G401 (cell line): ENCODE results near the gene SEC31A. TPM values are rescaled to one million over a fixed set of nuclear protein-coding genes. Genes with fewer than 3 reads are reported as not detected.
"Not testable (repeated sequence)": the region's sequence is repeated elsewhere in the genome, so short reads cannot be mapped to it uniquely, and the experiment has no call there.

Source experiments
- DNase-seq: peaks from one replicate; pipeline ENCODE4 v3.0.0-alpha.2; 2015; ENCODE audit warnings: low spot score
- in situ Hi-C: cut with HindIII; loops from 2 replicates; pipeline ENCODE4 v1.10.0; 2016; ENCODE audit warnings: low sequenced_read_pairs, mixed read lengths
- total RNA-seq: library from RNA; depleted of rRNA; stranded (reverse); fragments of >200 nt; shearing (Covaris generic); gene quantifications from 2 replicates; pipeline ENCODE4 v1.2.3, GENCODE V29; 2014

The SEC31A gene
- total RNA-seq, 1 experiment from 2014 or later, result 122 TPM

DNA sequence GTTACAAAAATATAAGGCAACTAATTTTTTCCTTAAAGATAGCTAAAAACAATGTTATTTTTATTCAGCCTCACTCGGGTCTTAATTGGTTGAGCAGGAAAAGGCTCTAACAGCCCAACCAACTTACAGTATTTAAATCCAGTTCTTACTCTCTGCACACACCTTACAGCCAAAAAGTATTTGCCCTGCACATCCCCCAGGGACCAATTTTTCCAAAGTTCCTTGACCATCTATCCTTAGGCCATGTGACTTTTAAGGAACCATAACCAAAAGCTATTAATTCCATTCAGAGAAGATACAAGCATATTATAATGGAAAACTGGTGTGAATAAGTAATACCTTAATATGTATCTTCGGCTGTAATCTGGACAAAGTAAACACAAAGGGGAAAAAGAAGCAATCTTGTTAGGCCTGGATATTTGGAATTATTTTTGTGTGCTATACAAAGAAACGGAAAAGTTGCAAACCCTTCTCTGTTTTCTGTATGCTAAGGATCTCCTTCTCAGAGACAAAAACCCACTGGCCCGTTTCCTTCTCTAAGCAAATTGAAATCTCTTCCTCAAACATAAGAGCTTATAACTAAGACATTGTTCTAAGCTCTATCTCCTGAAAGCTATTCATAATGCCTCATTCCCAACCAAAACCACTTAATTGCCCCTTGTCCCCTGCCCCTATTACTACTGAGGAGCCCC, 8.6 kb upstream of the SEC31A start:
- DNase-seq, result peak; percentile 7
- in situ Hi-C loops, result no loop called here

- in situ Hi-C loops, result no loop called here
- peak; percentile 25 for DNase-seq
Measured at GRCh38 chr4:82898322-82899243, 7.6 kb upstream of the SEC31A start.

DNA sequence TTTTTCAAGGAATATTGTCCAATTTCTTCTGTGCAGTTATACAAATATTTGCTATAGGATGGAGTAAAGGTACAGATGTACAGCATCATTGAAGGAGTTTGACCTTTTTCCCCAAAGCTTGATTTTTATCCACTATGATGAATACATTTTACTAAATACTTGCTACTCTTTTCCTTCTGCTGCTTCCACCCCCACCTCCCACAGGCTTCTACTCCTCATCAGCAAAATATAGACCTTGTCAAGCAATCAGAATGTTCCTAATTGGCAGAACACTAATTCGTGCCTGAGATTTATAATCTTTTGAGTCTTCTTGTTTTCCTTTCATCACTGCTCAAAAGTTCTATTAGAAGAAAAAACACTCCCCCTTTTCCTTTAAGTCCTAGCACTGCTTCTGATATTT, 5.8 kb upstream of the SEC31A start:
- DNase-seq, result no peak
- in situ Hi-C loops, result no loop called here

DNA sequence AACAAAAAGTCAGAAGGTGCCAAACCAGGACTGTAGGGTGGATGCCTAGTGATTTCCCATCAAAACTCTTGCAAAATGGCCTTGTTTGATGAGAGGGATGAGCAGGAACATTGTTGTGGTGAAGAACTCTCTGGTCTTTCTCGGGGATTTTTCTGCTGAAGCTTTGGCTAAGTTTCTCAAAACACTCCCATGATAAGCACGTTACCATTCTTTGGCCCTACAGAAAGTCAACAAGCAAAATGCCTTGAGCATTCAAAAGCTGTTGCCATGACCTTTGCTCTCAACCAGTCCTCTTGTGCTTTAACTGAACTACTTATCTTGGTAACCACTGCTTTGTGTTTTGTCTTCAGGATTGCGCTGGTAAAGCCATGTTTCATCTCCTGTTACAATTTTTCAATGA, 3.0 kb upstream of the SEC31A start:
- DNase-seq, result no peak
- in situ Hi-C loops, result no loop called here

DNA sequence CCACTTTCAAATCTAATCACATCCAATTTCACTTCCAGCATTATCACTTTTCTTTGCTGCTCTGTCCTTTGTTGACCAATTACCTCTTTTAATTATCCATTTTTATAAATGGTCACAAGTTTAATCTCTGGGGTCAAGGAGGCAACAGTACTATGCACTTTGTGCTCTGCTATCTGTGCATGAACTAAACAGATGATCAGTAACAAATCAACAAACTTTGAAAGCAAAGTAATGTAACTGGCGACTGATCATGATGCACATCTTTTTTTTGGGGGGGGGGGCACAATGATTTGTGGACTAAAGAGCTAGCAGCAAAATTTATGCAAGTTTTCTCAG, 1.5 kb upstream of the SEC31A start:
- in situ Hi-C loops, result no loop called here
- no peak for DNase-seq

DNA sequence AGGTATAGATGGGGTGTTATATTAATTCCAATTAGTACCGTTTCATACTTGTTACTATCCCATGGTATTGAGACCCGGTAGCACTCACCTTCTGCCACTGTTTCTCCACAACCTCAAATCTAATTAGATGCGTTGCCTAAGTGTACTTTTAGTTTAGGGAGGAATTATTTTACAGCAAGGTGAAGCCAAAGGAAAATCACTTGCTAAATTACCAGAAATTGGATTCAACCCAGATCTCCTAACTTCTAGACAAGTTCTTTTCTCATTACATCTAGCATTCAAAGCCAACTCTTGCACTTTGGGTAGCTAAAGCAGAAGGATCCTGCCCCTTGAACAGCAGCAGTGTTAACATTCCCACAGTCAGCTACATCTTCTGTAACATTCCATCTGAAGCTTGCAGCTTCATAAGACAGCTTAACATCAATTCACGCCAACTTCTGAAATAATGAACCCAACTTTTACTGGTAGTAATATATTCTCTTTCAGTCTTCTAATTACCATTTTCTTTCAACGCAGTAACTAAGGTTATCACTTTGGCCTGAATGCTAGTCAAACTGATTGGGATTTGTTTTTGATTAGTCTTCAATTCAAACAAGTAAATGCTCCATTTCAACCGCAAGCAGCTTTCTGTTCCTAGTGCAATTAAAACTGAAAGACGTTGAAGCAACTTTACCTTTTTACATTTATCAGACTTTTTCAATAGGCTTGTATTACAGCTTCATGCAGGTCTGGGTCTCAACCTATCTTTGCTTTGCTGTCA, 934 bp upstream of the SEC31A start:
- in situ Hi-C loops, result no loop called here
- peak; percentile 2 for DNase-seq

- no peak for DNase-seq
- in situ Hi-C loops, result no loop called here
Measured at GRCh38 chr4:82890528-82890900, 439 bp downstream of the SEC31A start.

DNA sequence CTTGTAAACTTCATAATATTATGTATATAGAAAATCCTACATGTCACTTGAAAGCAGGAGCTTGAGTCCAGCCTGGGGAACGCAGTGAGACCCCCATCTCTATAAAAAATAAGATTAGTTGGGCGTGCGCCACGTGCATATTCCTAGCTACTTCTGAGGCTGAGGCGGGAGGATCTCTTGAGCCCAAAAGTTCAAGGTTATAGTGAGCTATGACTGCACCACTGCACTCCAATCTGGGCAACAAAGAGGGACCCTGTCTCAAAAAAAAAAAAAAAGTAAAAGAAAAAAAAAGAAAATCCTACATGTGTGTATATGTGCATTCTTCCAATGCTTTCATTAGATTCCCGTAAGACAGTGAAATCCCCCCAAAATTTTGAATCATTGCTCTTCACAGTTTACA, 1.7 kb downstream of the SEC31A start:
- no peak for DNase-seq
- in situ Hi-C loops, result no loop called here

GRCh38 chr4:82886147-82886942, 4.6 kb downstream of the SEC31A start:
- no peak for DNase-seq
- in situ Hi-C loops, result no loop called here

DNA sequence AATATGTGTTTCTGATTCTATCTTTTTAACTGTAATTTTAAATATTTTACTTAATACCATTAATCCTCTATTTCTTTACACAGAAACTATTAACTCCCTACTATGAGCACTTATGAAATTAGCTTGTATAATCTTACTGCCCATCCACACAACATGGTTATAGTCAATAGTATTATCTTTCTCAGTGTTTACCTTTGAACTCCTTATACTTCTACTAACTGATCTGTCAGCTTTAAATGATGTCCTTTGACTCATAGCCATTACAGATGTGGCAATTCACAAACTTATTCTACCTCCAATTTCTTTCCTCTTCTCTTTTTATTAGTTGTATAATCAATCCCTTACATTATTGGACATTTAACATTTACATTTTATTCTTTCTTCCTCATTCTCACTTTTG, 5.5 kb downstream of the SEC31A start:
- in situ Hi-C loops, result no loop called here

DNA sequence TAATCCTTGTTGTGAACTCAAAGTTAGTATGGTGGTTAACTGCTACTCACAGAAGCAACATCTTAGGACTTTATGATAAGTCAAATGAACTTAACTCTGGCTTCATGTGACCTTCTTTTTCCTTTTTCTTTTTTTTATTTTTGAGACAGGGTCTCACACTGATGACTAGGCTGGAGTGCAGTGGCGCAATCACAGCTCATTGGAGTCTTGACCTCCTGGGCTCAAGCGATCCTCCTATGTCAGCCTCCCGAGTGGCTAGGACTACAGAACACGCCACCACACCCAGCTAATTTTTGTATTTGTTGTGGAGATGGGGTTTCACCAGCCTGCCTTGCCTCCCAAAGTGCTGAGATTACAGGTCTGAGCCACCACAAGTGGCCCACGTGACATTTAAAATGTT, 22.4 kb downstream of the SEC31A start:
- DNase-seq, result no peak
- in situ Hi-C loops, result no loop called here

More for the DNA sequence above, 5.5 kb downstream of the SEC31A start:
- no peak for DNase-seq

- in situ Hi-C loops, result no loop called here
- no peak for DNase-seq
Measured at GRCh38 chr4:82866706-82867385, 24.1 kb downstream of the SEC31A start.

DNA sequence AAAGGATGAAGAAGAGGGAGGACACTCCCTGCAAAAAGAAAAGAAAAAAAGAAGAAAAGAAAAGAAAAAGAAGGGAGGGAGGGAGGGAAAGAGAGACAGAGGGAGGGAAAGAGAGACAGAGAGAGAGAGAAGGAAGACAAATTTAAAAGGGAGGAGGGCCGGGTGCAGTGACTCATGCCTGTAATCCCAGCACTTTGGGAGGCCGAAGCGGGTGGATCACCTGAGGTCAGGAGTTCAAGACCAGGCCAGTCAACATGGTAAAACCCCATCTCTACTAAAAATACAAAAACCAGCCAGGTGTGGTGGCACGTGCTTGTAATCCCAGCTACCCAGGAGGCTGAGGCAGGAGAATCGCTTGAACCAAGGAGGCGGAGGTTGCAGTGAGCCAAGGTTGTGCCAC, 24.9 kb downstream of the SEC31A start:
- DNase-seq, in situ Hi-C loops: not testable (repeated sequence)

GRCh38 chr4:82865592-82865991, 25.4 kb downstream of the SEC31A start:
- no peak for DNase-seq
- in situ Hi-C loops, result no loop called here

GRCh38 chr4:82864336-82864979, 26.5 kb downstream of the SEC31A start:
- DNase-seq, result no peak
- in situ Hi-C loops, result no loop called here

DNA sequence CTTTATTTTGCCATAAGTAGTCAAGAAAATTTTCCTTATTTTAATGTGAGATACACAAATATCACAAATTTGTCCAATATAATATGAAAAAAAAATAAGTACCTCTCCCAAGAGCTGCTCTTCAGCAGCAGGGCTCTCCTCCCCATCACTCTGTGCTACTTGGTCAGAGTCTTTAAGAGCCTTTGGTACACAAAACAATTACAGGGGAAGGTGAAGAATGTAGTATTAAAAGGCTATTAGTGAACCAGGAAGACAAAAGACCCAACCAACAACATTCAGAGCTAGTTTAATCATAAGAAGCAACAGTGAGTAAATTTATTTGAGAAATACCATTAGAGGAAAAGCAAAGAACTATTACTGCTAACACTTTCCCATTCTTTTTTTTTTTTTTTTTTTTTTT, 29.4 kb downstream of the SEC31A start:
- DNase-seq, result no peak
- in situ Hi-C loops, result no loop called here

GRCh38 chr4:82860487-82860886, 30.5 kb downstream of the SEC31A start:
- in situ Hi-C loops, DNase-seq: not testable (repeated sequence)

DNA sequence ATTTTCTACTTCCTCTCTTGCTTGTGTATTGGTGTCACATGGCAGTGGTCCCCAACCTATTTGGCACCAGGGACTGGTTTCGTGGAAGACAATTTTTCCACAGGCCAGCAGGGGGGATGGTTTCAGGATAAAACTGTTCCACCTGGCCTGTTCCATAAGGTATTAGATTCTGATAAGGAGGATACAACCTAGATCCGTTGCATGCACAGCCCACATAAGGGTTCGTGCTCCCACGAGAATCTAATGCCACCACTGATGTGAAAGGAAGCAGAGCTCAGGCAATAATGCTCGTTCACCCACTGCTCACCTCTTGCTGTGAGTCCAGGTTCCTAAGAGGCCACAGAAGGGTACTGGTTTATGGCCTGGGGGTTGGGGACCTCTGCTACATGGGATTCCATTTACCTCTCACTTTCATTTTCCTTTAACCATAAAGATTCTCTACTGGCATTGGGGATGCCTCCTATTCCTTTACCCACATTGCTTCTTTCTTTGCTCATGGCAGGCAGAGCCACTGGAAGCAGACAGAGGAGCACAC, 38.1 kb downstream of the SEC31A start:
- in situ Hi-C loops, result no loop called here
- peak; percentile 18 for DNase-seq
